CD14-positive monocyte (primary cell): ENCODE data around the gene ADAM23. TPM values are rescaled to one million over a fixed set of nuclear protein-coding genes. Genes with fewer than 3 reads are reported as not detected.

Source experiments
- DNase-seq, 3 donors: peaks; one replicate each; pipeline ENCODE4 v3.0.0-alpha.2; 2011 to 2022
- H2AFZ ChIP-seq: 2 replicates; pipeline ENCODE4 v1.6.0; 2012; ENCODE audit warnings: mild to moderate bottlenecking, low read depth, low read length, inconsistent platforms; ENCODE audit not compliant: insufficient read depth, poor library complexity, severe bottlenecking
- H3K27ac ChIP-seq, 2 donors: 1 replicate in 1 of 2; 2 replicates in 1 of 2; pipeline ENCODE4 v1.5.1; 2012 to 2013; ENCODE audit warnings: low read length in 2 of 2, control low read depth in 1 of 2, inconsistent platforms in 1 of 2, low read depth in 1 of 2, mild to moderate bottlenecking in 1 of 2
- H3K27me3 ChIP-seq, 2 donors: one replicate each; pipeline versions ENCODE4 v1.6.0 to v1.6.1; 2011 to 2013; ENCODE audit warnings: low read length in 2 of 2; ENCODE audit not compliant: control insufficient read depth in 2 of 2, insufficient read depth in 2 of 2
- H3K36me3 ChIP-seq, 2 donors: replicated peaks in 1 of 2; 1 replicate in 1 of 2; 2 replicates in 1 of 2; pipeline versions ENCODE4 v1.5.1 to v1.6.1; 2012 to 2013; ENCODE audit warnings: low read length in 2 of 2, control low read depth in 1 of 2, inconsistent platforms in 1 of 2, mild to moderate bottlenecking in 1 of 2; ENCODE audit not compliant: insufficient read depth in 2 of 2, control insufficient read depth in 1 of 2
- H3K4me1 ChIP-seq, 2 donors: 1 replicate in 1 of 2; 2 replicates in 1 of 2; pipeline versions ENCODE4 v1.5.1 to v1.6.1; 2012 to 2013; ENCODE audit warnings: low read length in 2 of 2, control low read depth in 1 of 2, inconsistent platforms in 1 of 2, mild to moderate bottlenecking in 1 of 2, moderate library complexity in 1 of 2; ENCODE audit not compliant: insufficient read depth in 2 of 2, control insufficient read depth in 1 of 2
- H3K4me2 ChIP-seq: replicated peaks from 2 replicates; pipeline ENCODE3; 2012; ENCODE audit warnings: low read length, moderate library complexity, mild to moderate bottlenecking; ENCODE audit not compliant: poor library complexity, severe bottlenecking; ENCODE audit errors: extremely low read depth
- H3K4me3 ChIP-seq, 3 experiments: fragments of 200-600 bp in 1 of 3; sonication (generic) in 1 of 3; replicated peaks in 1 of 3; 1 replicate in 2 of 3; 2 replicates in 1 of 3; pipeline ENCODE4 v1.5.1; 2011 to 2013; ENCODE audit warnings: low read length in 3 of 3, mild to moderate bottlenecking in 3 of 3, control low read depth in 2 of 3, low read depth in 2 of 3, inconsistent platforms in 1 of 3, moderate library complexity in 1 of 3
- H3K79me2 ChIP-seq: 2 replicates; pipeline ENCODE4 v1.6.0; 2012; ENCODE audit warnings: mild to moderate bottlenecking, control low read depth, inconsistent platforms, low read length, moderate library complexity; ENCODE audit not compliant: insufficient read depth
- H3K9ac ChIP-seq: 2 replicates; pipeline ENCODE4 v1.6.0; 2017; ENCODE audit warnings: low read length, mild to moderate bottlenecking; ENCODE audit not compliant: insufficient read depth, poor library complexity, severe bottlenecking
- H3K9me3 ChIP-seq, 2 donors: replicated peaks in 1 of 2; 1 replicate in 1 of 2; 2 replicates in 1 of 2; pipeline versions ENCODE4 v1.5.1 to v1.6.1; 2012 to 2013; ENCODE audit warnings: low read length in 2 of 2, control low read depth in 1 of 2; ENCODE audit not compliant: control insufficient read depth in 1 of 2, insufficient read depth in 1 of 2
- H4K20me1 ChIP-seq: 2 replicates; pipeline ENCODE4 v1.6.0; 2012; ENCODE audit warnings: mild to moderate bottlenecking, low read length, control low read depth, moderate library complexity; ENCODE audit not compliant: insufficient read depth
- H3K27ac Mint-ChIP-seq, 7 donors: one replicate each; pipeline ENCODE4 v1.8.0; 2020; ENCODE audit warnings: mild to moderate bottlenecking in 7 of 7, mixed read lengths in 7 of 7, moderate library complexity in 6 of 7, inconsistent platforms in 2 of 7
- H3K27me3 Mint-ChIP-seq, 3 donors: one replicate each; pipeline ENCODE4 v1.8.0; 2021 to 2022; ENCODE audit warnings: low read depth in 3 of 3, mild to moderate bottlenecking in 3 of 3, mixed read lengths in 3 of 3, moderate library complexity in 3 of 3, inconsistent platforms in 1 of 3
- H3K36me3 Mint-ChIP-seq, 2 donors: one replicate each; pipeline ENCODE4 v1.8.0; 2020; ENCODE audit warnings: mixed read lengths in 2 of 2, inconsistent platforms in 1 of 2, mild to moderate bottlenecking in 1 of 2
- H3K4me1 Mint-ChIP-seq: one replicate; pipeline ENCODE4 v1.8.0; 2020; ENCODE audit warnings: mild to moderate bottlenecking, mixed read lengths
- H3K4me3 Mint-ChIP-seq, 2 donors: one replicate each; pipeline ENCODE4 v1.8.0; 2020; ENCODE audit warnings: mild to moderate bottlenecking in 2 of 2, mixed read lengths in 2 of 2, moderate library complexity in 1 of 2
- H3K9me3 Mint-ChIP-seq, 7 donors: one replicate each; pipeline ENCODE4 v1.8.0; 2020 to 2022; ENCODE audit warnings: mixed read lengths in 7 of 7, mild to moderate bottlenecking in 6 of 7, moderate library complexity in 6 of 7, inconsistent platforms in 2 of 7
- CTCF ChIP-seq: fragments of 200-600 bp; IDR thresholded peaks from one replicate; pipeline ENCODE4 v1.8.0; 2022; ENCODE audit warnings: antibody characterized with exemption, mild to moderate bottlenecking
- WGBS: methylation state at CpG from one replicate; pipeline ENCODE4 v1.1.5; 2013; ENCODE audit warnings: missing lambda C conversion rate; ENCODE audit not compliant: insufficient coverage; 5-methylcytosine and 5-hydroxymethylcytosine counted together
- intact Hi-C, 2 donors: fragments of 100-400 bp; cut with micrococcal nuclease; formaldehyde crosslinking; loops; one replicate each; pipeline versions ENCODE4 v1.15.0 to v1.15.1; 2023
- polyA plus RNA-seq, 3 donors: library from polyadenylated mRNA; depleted of rRNA in 1 of 3; unstranded in 2 of 3; stranded (reverse) in 1 of 3; fragments of 300-500 nt in 2 of 3; fragments of >200 nt in 1 of 3; fragmentation: Illumina TruSeq in 2 of 3; gene quantifications; 1 replicate in 2 of 3; 2 replicates in 1 of 3; pipeline ENCODE4 v1.2.3, GENCODE V29; 2012 to 2021

Gene ADAM23
- polyA plus RNA-seq, 3 donors = not detected

DNA sequence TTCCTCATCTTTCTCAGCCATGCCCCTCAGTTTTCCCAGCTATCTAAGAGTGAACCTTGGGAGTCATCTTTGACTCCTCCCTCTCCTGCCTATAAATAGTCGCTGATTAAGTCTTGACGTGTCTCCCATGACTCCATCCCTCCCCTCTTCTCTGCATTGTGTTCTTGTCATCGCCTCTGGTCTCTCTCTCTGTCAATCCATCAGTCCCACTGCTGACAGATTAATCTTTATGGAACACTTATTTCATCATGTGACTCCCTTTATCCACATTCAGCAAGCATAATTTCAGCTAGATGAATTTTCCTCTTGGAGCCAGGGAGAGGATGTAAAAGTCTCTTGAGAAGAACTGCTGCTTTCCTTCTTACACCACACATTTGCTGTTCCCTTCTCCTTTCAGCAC lies 9.4 kb downstream of the ADAM23 start:
- no peak overlapping the region for H3K4me3 Mint-ChIP-seq
- peaks cover 6% of the 10 kb centered on the region for H3K4me1 Mint-ChIP-seq
- H3K27me3 ChIP-seq = no peaks in the 10 kb centered on the region
- H2AFZ ChIP-seq = no peak overlapping the region
- H3K36me3 ChIP-seq = no peaks in the 10 kb centered on the region
- H3K79me2 ChIP-seq = no peaks in the 10 kb centered on the region
- 82% methylated on average over 3 of the region's 3 CpGs for WGBS
- no peak for DNase-seq
- H3K27ac Mint-ChIP-seq = no peak overlapping the region
- peaks cover 2 to 11% (median 8%) of the 10 kb centered on the region in 3 donors for H3K27me3 Mint-ChIP-seq
- intact Hi-C loops = no loop called here
- no peak overlapping the region for H3K4me2 ChIP-seq
- H3K4me1 ChIP-seq = no peaks in the 10 kb centered on the region
- H3K9me3 ChIP-seq = no peaks in the 10 kb centered on the region
- H3K4me3 ChIP-seq = no peak overlapping the region
- no peak overlapping the region for H3K27ac ChIP-seq
- H3K9me3 Mint-ChIP-seq = peaks cover 0 to 2% (median 0%) of the 10 kb centered on the region in 7 donors
- no peaks in the 10 kb centered on the region for H3K36me3 Mint-ChIP-seq
- no peak overlapping the region for H3K9ac ChIP-seq
- no peaks in the 10 kb centered on the region for H4K20me1 ChIP-seq
- no peak for TF ChIP-seq CTCF

DNA sequence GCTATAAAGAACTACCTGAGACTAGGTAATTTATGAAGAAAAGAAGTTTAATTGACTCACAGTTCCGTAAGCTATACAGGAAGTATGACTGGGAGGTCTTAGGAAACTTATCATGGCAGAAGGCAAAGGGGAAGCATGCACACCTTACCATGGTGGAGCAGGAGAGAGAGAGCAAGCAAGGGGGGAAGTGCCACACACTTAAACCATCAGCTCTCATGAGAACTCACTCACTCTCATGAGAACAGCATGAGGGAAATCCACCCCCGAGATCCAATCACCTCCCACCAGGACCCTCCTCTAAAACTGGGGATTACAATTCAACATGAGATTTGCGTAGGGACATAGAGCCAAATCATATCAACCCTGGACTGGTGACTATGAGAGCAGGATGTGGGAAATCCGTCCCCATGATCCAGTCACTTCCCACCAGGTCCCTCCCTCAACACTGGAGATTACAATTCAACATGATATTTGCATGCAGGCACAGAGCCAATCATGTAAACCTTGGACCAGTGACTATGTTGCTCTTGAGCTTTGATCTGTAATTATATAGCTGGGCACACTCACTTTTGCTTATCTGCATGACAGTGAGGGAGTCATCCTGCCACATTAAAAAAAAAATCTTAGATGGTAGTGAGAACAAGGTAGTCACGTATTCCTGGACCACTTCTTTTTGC lies 12.9 kb downstream of the ADAM23 start:
- H3K4me1 Mint-ChIP-seq = peaks cover 6% of the 10 kb centered on the region
- intact Hi-C loops = no loop called here
- H3K27ac Mint-ChIP-seq = no peak overlapping the region
- Histone ChIP-seq H3K79me2 (no peaks in the 10 kb centered on the region), H3K4me1 (no peaks in the 10 kb centered on the region), H3K9me3 (no peaks in the 10 kb centered on the region), H4K20me1 (no peaks in the 10 kb centered on the region), H3K4me3 (no peak overlapping the region), H3K9ac (no peak overlapping the region), H3K36me3 (no peaks in the 10 kb centered on the region), H3K4me2 (no peak overlapping the region), H2AFZ (no peak overlapping the region), H3K27me3 (no peaks in the 10 kb centered on the region), H3K27ac (no peak overlapping the region)
- no peak for TF ChIP-seq CTCF
- H3K27me3 Mint-ChIP-seq = peaks cover 0 to 4% (median 1%) of the 10 kb centered on the region in 3 donors
- no peaks in the 10 kb centered on the region for H3K36me3 Mint-ChIP-seq
- no peak for DNase-seq
- H3K4me3 Mint-ChIP-seq = no peak overlapping the region
- 75% methylated on average over 1 of the region's 5 CpGs for WGBS
- H3K9me3 Mint-ChIP-seq = peaks cover 0 to 2% (median 0%) of the 10 kb centered on the region in 7 donors
